ENCODE results near the gene SRGAP2C. TPM values are rescaled to one million over a fixed set of nuclear protein-coding genes. Genes with fewer than 3 reads are reported as not detected.
A peak's percentile ranks its signal among the peaks of the same experiment; 100 is the strongest.
"Not testable (repeated sequence)": the region's sequence is repeated elsewhere in the genome, so short reads cannot be mapped to it uniquely, and the experiment has no call there.

SRGAP2C gene
- total RNA-seq, 1 donor from 2014 or later, result 31.9 TPM

DNA sequence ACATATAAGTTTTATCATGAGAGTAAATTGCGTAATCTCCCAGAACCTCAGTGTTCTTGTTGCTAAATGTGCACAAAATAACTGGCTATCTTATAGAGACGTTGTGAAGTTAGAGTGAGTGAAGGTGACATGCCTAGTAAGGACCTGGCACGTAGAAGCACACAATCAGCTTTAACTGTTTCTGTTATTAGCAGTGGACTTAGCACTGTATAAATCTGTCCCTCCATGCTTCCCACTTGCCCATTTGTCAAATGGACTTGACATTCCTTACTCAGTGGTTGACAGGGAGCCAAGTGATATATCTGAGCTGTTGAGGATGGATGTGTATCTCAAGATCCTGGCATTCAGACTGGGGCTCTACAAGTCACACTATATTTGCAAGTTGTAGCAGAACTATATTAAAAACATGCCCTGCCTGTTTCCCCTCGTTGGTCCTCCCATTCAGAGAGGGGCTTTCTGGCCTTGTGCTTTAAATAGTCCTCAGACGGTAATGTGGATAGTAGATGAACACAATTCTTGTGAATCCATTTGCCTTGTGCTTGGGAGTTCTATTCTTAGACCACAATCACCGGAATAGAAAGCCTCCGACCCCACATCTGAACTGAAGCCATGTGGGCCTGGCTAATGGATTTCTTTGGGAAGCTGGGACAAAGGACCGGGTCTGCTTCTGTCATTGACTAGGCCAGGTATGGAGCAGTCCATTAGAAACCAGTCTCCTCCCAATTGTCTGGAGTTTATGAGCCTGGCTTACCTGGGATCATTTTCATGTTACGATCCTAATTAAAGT, 43.0 kb downstream of the SRGAP2C start:
- DNase-seq, result not testable (repeated sequence)

GRCh38 chr1:121230636-121231035, 45.9 kb downstream of the SRGAP2C start:
- not testable (repeated sequence) for DNase-seq

- not testable (repeated sequence) for DNase-seq
Measured at GRCh38 chr1:121232445-121233125, 47.8 kb downstream of the SRGAP2C start.

DNA sequence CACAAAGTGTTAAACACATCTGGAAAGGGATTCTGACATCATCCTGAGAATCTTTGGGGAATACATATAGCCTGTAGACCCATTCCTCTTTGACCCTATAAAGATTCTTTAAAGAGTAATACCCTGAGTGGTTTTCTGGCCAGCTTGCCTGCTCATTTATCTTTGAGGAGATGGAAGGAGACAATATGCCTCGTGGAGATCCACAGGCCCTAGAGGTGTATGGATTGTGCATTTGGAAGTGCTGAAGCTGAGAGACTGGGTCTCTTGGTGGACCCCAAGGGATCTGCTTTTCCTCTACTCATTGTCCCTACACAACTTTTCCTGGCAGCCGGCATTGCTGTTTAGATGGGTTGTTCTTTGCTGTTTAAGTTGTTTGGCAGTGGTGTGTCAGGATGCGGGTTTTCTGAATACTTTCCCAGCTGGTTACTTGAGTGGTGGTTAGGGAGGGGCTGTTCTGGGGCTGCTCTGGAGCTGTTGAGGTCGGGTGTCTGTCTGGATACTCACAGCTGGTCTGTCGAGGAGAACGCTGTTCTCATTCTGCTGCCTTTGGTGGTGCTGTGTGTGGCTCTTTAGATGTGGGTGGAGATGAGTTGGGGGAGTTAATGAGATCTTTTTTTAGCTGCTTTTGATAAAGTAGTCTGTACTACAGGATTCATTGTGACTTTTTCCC, 49.5 kb downstream of the SRGAP2C start:
- not testable (repeated sequence) for DNase-seq

- DNase-seq, result not testable (repeated sequence)
Measured at GRCh38 chr1:121238384-121238783, 53.6 kb downstream of the SRGAP2C start.

DNA sequence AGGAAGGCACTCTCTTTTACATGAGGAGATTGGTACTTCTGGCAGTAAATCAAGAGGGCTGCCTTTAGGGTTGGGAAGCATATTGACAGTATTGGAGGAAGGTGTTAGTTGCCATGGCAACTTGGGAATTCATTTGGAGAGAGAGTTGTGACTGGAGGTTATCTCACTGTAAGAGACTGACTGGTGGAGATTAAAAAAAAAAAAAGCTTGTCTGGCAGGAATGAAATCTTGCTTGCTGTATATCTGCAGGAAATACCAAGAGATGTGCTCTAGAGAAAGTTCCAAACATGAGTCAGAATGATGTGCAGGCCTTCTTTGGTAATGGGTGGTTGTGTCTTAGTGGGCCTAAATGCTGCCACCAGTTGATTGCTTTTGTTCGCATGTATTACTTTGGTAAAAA, 59.1 kb downstream of the SRGAP2C start:
- DNase-seq, result not testable (repeated sequence)

- DNase-seq, result not testable (repeated sequence)
Measured at GRCh38 chr1:121246399-121246798, 61.6 kb downstream of the SRGAP2C start.

- not testable (repeated sequence) for DNase-seq
Measured at GRCh38 chr1:121252656-121253055, 67.9 kb downstream of the SRGAP2C start.

- DNase-seq, result not testable (repeated sequence)
Measured at GRCh38 chr1:121254618-121255017, 69.8 kb downstream of the SRGAP2C start.

DNA sequence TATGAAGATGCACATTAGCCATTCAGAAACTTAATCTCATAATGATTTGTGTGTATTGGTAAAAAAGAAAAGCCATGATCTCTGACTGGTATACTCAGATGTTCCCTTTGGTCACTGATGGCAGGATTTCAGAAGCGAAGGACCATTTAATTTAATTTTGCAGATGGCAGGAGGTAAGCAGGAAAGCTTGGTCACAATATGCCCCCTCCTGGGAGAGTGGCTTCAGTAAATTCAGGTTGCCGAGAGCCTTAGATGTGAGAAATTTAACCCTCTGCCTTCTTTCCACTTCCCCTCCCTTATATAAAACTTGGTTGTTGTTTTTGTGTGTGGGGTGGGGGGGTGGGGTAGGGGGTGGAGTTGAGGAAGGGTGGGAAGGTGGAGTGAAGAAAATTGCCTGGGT, 72.9 kb downstream of the SRGAP2C start:
- not testable (repeated sequence) for DNase-seq

DNA sequence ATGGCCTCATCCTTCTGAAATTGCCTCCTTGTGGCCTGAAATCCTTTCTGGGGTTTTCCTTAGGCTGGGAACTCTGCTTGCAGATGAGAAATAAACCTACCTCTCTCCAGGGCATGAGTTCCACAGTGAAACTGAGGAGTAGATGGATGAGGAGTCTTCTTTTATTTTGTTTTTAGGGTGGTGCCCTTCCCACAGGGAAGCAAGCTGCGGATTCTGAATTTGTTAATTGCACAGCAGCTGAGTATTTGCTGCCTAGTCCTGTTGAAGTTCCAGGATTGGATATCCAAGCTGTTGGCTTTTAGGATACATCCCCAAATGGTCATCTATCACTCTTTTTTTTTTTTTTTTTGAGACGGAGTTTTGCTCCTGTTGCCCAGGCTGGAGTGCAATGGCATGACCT, 73.4 kb downstream of the SRGAP2C start:
- DNase-seq, result not testable (repeated sequence)

- DNase-seq, result not testable (repeated sequence)
Measured at GRCh38 chr1:121260205-121260604, 75.4 kb downstream of the SRGAP2C start.

- not testable (repeated sequence) for DNase-seq
Measured at GRCh38 chr1:121262163-121262562, 77.4 kb downstream of the SRGAP2C start.

- DNase-seq, result not testable (repeated sequence)
Measured at GRCh38 chr1:121263789-121264244, 79.0 kb downstream of the SRGAP2C start.

- DNase-seq, result not testable (repeated sequence)
Measured at GRCh38 chr1:121267072-121267471, 82.3 kb downstream of the SRGAP2C start.

DNA sequence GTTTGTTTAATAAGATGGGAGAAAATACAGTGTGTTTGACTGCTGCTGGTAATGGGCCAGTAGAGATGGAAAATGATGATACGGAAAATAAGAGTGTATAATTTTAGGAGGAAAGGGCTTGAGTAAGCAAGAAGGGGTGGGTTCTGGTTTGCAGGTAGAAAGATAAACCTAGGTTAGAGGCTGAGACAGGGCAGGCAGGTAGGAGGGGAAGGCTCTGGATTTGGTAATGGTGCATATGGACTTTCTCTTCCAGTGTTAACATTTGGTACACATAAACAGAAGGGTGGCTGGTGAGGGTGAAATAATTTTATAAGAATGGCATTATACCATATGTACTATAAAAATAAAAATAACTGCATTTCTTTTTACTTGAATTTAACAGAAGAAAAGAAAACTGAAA, 84.5 kb downstream of the SRGAP2C start:
- DNase-seq, result not testable (repeated sequence)

DNA sequence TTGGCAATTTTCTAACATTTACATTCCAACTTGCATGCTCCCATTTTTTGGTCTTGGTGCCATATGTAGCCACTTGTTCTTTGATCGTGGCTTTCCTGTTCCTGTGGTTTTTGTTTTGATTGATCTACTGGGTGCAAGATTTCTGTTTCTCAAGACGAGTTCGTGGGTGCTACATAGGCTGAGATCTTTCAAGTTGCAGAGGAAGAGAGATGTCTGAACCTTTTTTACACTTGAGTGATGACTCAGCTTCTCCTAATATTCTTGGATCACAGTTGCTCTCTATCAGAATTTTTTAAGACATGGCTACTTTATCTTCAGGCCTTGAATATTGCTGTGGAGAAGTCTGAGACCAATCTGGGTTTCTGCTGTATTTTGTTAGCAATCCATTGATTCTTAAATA, 85.2 kb downstream of the SRGAP2C start:
- not testable (repeated sequence) for DNase-seq

DNA sequence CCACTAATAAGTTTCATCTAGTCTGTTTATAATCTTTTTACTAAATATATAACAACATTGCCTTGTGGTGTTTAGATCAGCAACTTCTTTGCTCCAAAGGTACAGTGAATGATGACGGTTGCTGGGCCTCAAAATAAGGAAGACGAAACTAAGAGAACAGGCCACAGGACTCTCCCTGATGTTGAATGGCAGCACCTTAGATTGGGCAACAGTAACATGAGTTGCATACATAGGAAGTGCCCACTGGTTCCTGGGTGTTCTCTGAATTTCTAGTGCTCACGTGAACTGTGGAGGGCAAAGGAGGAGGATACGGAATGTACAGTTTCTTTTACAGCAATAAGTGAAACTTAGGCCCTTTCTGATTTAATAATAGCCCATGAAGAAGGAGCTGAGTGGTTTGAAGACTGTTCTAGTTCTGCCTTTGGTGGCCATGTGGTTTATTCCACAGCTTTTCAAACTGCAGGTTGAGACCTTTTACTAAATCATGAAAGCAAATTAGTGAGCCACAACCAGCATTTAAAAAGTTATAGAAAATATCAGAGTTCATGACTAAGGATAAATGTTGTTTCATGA, 86.5 kb downstream of the SRGAP2C start:
- not testable (repeated sequence) for DNase-seq

DNA sequence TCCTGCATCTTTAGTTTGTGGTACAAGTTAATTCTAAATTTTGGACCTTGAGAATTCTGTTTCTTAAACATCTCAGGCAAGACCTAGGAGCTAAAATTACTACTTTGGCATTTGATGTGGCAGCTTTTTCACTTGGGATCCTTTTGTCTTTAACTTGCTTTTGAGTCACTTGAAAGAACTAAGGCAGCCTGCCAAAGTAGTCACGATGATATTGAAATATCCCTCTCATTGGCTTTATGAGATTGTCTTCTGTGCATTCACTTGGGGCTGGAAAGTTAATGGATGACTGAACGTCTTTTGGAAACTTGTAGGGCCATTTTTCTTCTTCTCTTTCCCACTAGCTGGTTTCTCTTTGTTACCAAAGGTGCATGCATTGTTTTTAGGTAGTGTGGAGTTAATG, 90.7 kb downstream of the SRGAP2C start:
- not testable (repeated sequence) for DNase-seq

- DNase-seq, result not testable (repeated sequence)
Measured at GRCh38 chr1:121278202-121278601, 93.4 kb downstream of the SRGAP2C start.

DNA sequence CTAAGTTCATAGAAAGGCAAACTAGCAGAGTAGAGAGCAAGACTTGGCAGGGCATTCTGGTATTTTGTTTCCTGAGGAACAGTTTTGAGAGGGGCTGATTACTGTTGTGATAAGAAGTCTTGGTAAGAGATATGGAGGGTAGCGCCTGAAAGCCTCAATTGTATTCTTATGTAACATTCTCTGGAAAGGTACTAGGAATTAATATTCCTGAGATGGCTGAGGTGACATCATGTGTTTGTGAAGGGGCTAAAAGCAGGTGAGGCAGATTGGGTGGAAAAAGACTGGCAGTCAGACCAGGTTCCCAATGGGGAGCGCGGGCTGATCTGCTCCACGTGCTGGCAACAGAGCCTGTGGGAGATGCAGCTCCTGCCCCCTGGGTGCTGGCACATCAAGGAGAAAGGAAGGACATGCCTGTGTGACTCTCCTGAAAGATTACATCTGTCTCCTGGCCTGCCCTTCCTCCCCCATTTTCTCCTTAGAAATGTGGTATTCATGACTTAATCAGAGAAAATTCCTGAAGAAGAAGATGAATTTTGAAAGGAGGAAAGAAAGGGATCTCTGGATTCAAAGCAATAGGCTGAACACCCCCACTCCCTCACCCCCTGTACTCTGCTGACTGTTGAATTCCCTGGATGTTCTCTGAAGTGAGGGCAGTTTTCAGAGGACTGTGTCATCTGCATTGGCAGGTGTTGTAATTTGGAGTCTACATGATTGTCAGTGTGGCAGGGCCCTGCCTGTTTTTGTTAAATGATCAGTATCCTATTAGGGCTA, 94.2 kb downstream of the SRGAP2C start:
- DNase-seq, result peak; percentile 1

GRCh38 chr1:121279548-121279898, 94.7 kb downstream of the SRGAP2C start:
- DNase-seq, result not testable (repeated sequence)

Data from tongue (tissue), 2 donors.